AG09309 (cell line): ENCODE data around the gene CCDC158.
A peak's percentile ranks its signal among the peaks of the same experiment; 100 is the strongest.
"Not testable (repeated sequence)": the region's sequence is repeated elsewhere in the genome, so short reads cannot be mapped to it uniquely, and the experiment has no call there.

Experiments
- DNase-seq: peaks from one replicate; pipeline ENCODE4 v3.0.0-alpha.2; 2010; ENCODE audit warnings: low read depth
- H3K4me3 ChIP-seq: 2 replicates; pipeline ENCODE4 v1.5.1; 2011; ENCODE audit warnings: mild to moderate bottlenecking, low read depth, low read length, moderate library complexity; ENCODE audit not compliant: control insufficient read depth
- CTCF ChIP-seq: IDR thresholded peaks from 2 replicates; pipeline ENCODE4 v1.5.1; 2011; ENCODE audit warnings: mild to moderate bottlenecking, low read depth, low read length, inconsistent platforms; ENCODE audit not compliant: insufficient read depth, control insufficient read depth; ENCODE audit errors: missing control alignments

The CCDC158 gene

GRCh38 chr4:76434901-76435527, 14.1 kb upstream of the CCDC158 start, which contains the start of gene SHROOM3:
Gene SHROOM3, plus strand, starts transcription at chr4:76435229. Its CDS starts 824 bp downstream, at chr4:76436053.
- peak within 1 kb of the TSS; percentile 9 for H3K4me3 ChIP-seq
- no peak for DNase-seq
- no peak for TF ChIP-seq CTCF

GRCh38 chr4:76430519-76431388, 9.8 kb upstream of the CCDC158 start:
- H3K4me3 ChIP-seq, result no peak overlapping the region
- peak; percentile 24 for DNase-seq

GRCh38 chr4:76429636-76430035, 8.7 kb upstream of the CCDC158 start:
- DNase-seq, result no peak
- no peak overlapping the region for H3K4me3 ChIP-seq
- no peak for TF ChIP-seq CTCF

More at GRCh38 chr4:76430519-76431388, 9.8 kb upstream of the CCDC158 start:
- peak; percentile 62 for TF ChIP-seq CTCF

GRCh38 chr4:76426272-76426671, 5.3 kb upstream of the CCDC158 start:
- no peak for DNase-seq

GRCh38 chr4:76423159-76423558, 2.2 kb upstream of the CCDC158 start:
- not testable (repeated sequence) for H3K4me3 ChIP-seq, DNase-seq

More at GRCh38 chr4:76426272-76426671, 5.3 kb upstream of the CCDC158 start:
- TF ChIP-seq CTCF, result peak; percentile 33
- H3K4me3 ChIP-seq, result no peak overlapping the region

- TF ChIP-seq CTCF, result no peak
- H3K4me3 ChIP-seq, result no peak overlapping the region
- no peak for DNase-seq
These were observed 666 bp downstream of the CCDC158 start for GRCh38 chr4:76420188-76420761.

GRCh38 chr4:76410636-76411035, 10.3 kb downstream of the CCDC158 start:
- DNase-seq, result no peak
- TF ChIP-seq CTCF, result no peak

More at GRCh38 chr4:76410636-76411035, 10.3 kb downstream of the CCDC158 start:
- H3K4me3 ChIP-seq, result no peak overlapping the region
